Gastroesophageal sphincter (tissue), 4 donors: ENCODE data around the gene STEAP3. TPM values are rescaled to one million over a fixed set of nuclear protein-coding genes. Genes with fewer than 3 reads are reported as not detected.
A peak's percentile ranks its signal among the peaks of the same experiment; 100 is the strongest.

Source experiments
- ATAC-seq: fragments of 150-250 bp; one replicate; pipeline ENCODE4 v1.9.1; 2016; ENCODE audit warnings: mild to moderate bottlenecking, moderate library complexity
- H3K27ac ChIP-seq, 4 donors: fragments of 200-600 bp; sonication (generic) in 3 of 4; 1 replicate in 3 of 4; 2 replicates in 1 of 4; pipeline ENCODE4 v1.5.1; 2016 to 2019
- H3K27me3 ChIP-seq: fragments of 200-600 bp; sonication (generic); one replicate; pipeline ENCODE4 v1.5.1; 2019
- H3K36me3 ChIP-seq, 2 donors: fragments of 200-600 bp; sonication (generic); one replicate each; pipeline ENCODE4 v1.5.1; 2019; ENCODE audit warnings: control low read depth in 1 of 2
- H3K4me1 ChIP-seq, 3 donors: fragments of 200-600 bp; sonication (generic); 1 replicate in 2 of 3; 2 replicates in 1 of 3; pipeline ENCODE4 v1.5.1; 2016 to 2019; ENCODE audit warnings: control low read depth in 2 of 3
- H3K4me3 ChIP-seq, 2 donors: fragments of 200-600 bp; sonication (generic); one replicate each; pipeline ENCODE4 v1.5.1; 2019; ENCODE audit warnings: mild to moderate bottlenecking in 1 of 2, moderate library complexity in 1 of 2
- H3K9me3 ChIP-seq, 3 donors: fragments of 200-600 bp; sonication (generic); one replicate each; pipeline ENCODE4 v1.5.1; 2017 to 2019; ENCODE audit warnings: control low read depth in 2 of 3
- CTCF ChIP-seq, 4 experiments: fragments of 200-600 bp in 2 of 4; fragments of 450-650 bp in 2 of 4; sonication (generic) in 1 of 4; IDR thresholded peaks; one replicate each; pipeline ENCODE4 v1.5.1; 2017 to 2019; ENCODE audit warnings: antibody characterized with exemption in 4 of 4, mild to moderate bottlenecking in 2 of 4, moderate library complexity in 2 of 4
- EP300 ChIP-seq: sonication (generic); formaldehyde crosslinking; IDR thresholded peaks from one replicate; pipeline ENCODE4 v1.6.1; 2017; ENCODE audit warnings: antibody characterized with exemption, mild to moderate bottlenecking
- POLR2A ChIP-seq, 2 donors: fragments of 450-650 bp; IDR thresholded peaks; one replicate each; pipeline ENCODE4 v1.6.1; 2017; ENCODE audit warnings: antibody characterized with exemption in 2 of 2, mild to moderate bottlenecking in 2 of 2, moderate library complexity in 1 of 2
- POLR2AphosphoS5 ChIP-seq: sonication (generic); formaldehyde crosslinking; IDR thresholded peaks from one replicate; pipeline ENCODE4 v1.6.1; 2017; ENCODE audit warnings: antibody characterized with exemption
- WGBS, 2 donors: methylation state at CpG; one replicate each; pipeline ENCODE4 v1.1.5; 2018; ENCODE audit warnings: low coverage in 1 of 2; 5-methylcytosine and 5-hydroxymethylcytosine counted together
- total RNA-seq, 4 donors: library from RNA; depleted of rRNA; stranded (reverse); fragments of >200 nt; gene quantifications; one replicate each; pipeline ENCODE4 v1.1.0, GENCODE V29; 2016

The STEAP3 gene
- total RNA-seq, 4 donors from 2014 or later, result 2.0 to 10.6 (median 4.6) TPM

- no peak overlapping the region for H3K4me3 ChIP-seq
- no peak for ATAC-seq
- peaks cover 3 to 20% (median 13%) of the 10 kb centered on the region in 3 donors for H3K4me1 ChIP-seq
- H3K27me3 ChIP-seq, result peaks cover 15% of the 10 kb centered on the region
- TF ChIP-seq CTCF (IDR thresholded peaks at IDR 0.05), result no peak
- TF ChIP-seq POLR2A (IDR thresholded peaks at IDR 0.05), result no peak
- no peak for TF ChIP-seq POLR2AphosphoS5
- no peak for TF ChIP-seq EP300
- H3K27ac ChIP-seq, result no peak overlapping the region
- no peaks in the 10 kb centered on the region for H3K36me3 ChIP-seq
- 54 to 67% methylated on average over 3 to 4 of the region's 5 CpGs for WGBS, 2 donors
- H3K9me3 ChIP-seq, result no peaks in the 10 kb centered on the region
Measured at GRCh38 chr2:119221609-119222008, 2.0 kb upstream of the STEAP3 start.

- Histone ChIP-seq H3K4me3 (no peak overlapping the region), H3K4me1 (peaks cover 3 to 20% (median 13%) of the 10 kb centered on the region in 3 donors), H3K9me3 (no peaks in the 10 kb centered on the region), H3K27me3 (peaks cover 15% of the 10 kb centered on the region), H3K27ac (no peak overlapping the region), H3K36me3 (no peaks in the 10 kb centered on the region)
- no peak for ATAC-seq
- TF ChIP-seq POLR2A (IDR thresholded peaks at IDR 0.05) (no peak), POLR2AphosphoS5 (no peak), EP300 (no peak), CTCF (IDR thresholded peaks at IDR 0.05) (no peak)
- no CpG with 5 or more reads among the region's 2 CpGs for WGBS, 2 donors
Measured at GRCh38 chr2:119222213-119222612, 1.4 kb upstream of the STEAP3 start.

GRCh38 chr2:119222863-119223520 lies 642 bp upstream of the STEAP3 start:
- Histone ChIP-seq H3K27me3 (peaks cover 15% of the 10 kb centered on the region), H3K4me1 (peaks cover 3 to 20% (median 13%) of the 10 kb centered on the region in 3 donors), H3K36me3 (no peaks in the 10 kb centered on the region), H3K27ac (peak overlapping the region in 1 of 4 donors; percentile 71), H3K4me3 (peak overlapping the region; percentile 62 to 73), H3K9me3 (no peaks in the 10 kb centered on the region)
- 77% methylated on average over 6 of the region's 22 CpGs; no CpG with 5 or more reads in 1 of the 2 donors for WGBS, 2 donors
- no peak for ATAC-seq
- TF ChIP-seq EP300, result no peak

GRCh38 chr2:119224391-119225104 lies 914 bp downstream of the STEAP3 start:
- H3K27ac ChIP-seq, result peak overlapping the region in 1 of 4 donors; percentile 71
- no peak for ATAC-seq
- TF ChIP-seq POLR2A (IDR thresholded peaks at IDR 0.05) (no peak), POLR2AphosphoS5 (no peak), EP300 (no peak), CTCF (IDR thresholded peaks at IDR 0.05) (no peak)
- 32 to 40% methylated on average over 1 to 6 of the region's 13 CpGs for WGBS, 2 donors
- H3K9me3 ChIP-seq, result no peaks in the 10 kb centered on the region
- peaks cover 15% of the 10 kb centered on the region for H3K27me3 ChIP-seq
- peaks cover 3 to 20% (median 13%) of the 10 kb centered on the region in 3 donors for H3K4me1 ChIP-seq
- H3K4me3 ChIP-seq, result peak overlapping the region; percentile 62 to 73
- H3K36me3 ChIP-seq, result no peaks in the 10 kb centered on the region

GRCh38 chr2:119225105-119225865 lies 1.7 kb downstream of the STEAP3 start:
- no peaks in the 10 kb centered on the region for H3K9me3 ChIP-seq
- 90 to 94% methylated on average over 2 to 5 of the region's 7 CpGs for WGBS, 2 donors
- H3K4me3 ChIP-seq, result no peak overlapping the region
- H3K27me3 ChIP-seq, result peaks cover 15% of the 10 kb centered on the region
- H3K4me1 ChIP-seq, result peaks cover 3 to 20% (median 13%) of the 10 kb centered on the region in 3 donors
- TF ChIP-seq POLR2AphosphoS5 (no peak), EP300 (no peak), CTCF (IDR thresholded peaks at IDR 0.05) (no peak), POLR2A (IDR thresholded peaks at IDR 0.05) (no peak)
- no peak overlapping the region for H3K27ac ChIP-seq
- no peak for ATAC-seq
- no peaks in the 10 kb centered on the region for H3K36me3 ChIP-seq
